Stimulated activated CD4-positive, alpha-beta T cell treated with anti-CD3 and anti-CD28 coated beads, Interleukin-4, amount 100 ng/mL, for 4 hours (primary cell): ENCODE data around the gene DIAPH2.

ENCODE experiments used
- DNase-seq, 2 experiments: peaks; one replicate each; pipeline ENCODE4 v3.0.0-alpha.2; 2020

DIAPH2 gene

GRCh38 chrX:96982161-96982560 is 297.5 kb downstream of the DIAPH2 start:
- DNase-seq: no peak

GRCh38 chrX:96984538-96984937 is 299.9 kb downstream of the DIAPH2 start:
- no peak for DNase-seq

GRCh38 chrX:96985046-96985445 is 300.4 kb downstream of the DIAPH2 start:
- DNase-seq: no peak

- DNase-seq: no peak
Measured at GRCh38 chrX:96987228-96987627, 302.6 kb downstream of the DIAPH2 start.

- DNase-seq: no peak
Measured at GRCh38 chrX:96989830-96990571, 305.4 kb downstream of the DIAPH2 start.

GRCh38 chrX:96994093-96994492 is 309.5 kb downstream of the DIAPH2 start:
- no peak for DNase-seq

- DNase-seq: no peak
Measured at GRCh38 chrX:96997196-96997595, 312.6 kb downstream of the DIAPH2 start.

GRCh38 chrX:97000682-97001368 is 316.2 kb downstream of the DIAPH2 start:
- no peak for DNase-seq

GRCh38 chrX:97006167-97006566 is 321.5 kb downstream of the DIAPH2 start:
- DNase-seq: no peak

GRCh38 chrX:97009391-97009790 is 324.7 kb downstream of the DIAPH2 start:
- no peak for DNase-seq

GRCh38 chrX:97011540-97011939 is 326.9 kb downstream of the DIAPH2 start:
- DNase-seq: no peak

GRCh38 chrX:97016106-97016505 is 331.5 kb downstream of the DIAPH2 start:
- DNase-seq: no peak

GRCh38 chrX:97021680-97022079 is 337.0 kb downstream of the DIAPH2 start:
- DNase-seq: no peak

- DNase-seq: no peak
Measured at GRCh38 chrX:97026406-97026805, 341.8 kb downstream of the DIAPH2 start.

- DNase-seq: no peak
Measured at GRCh38 chrX:97027384-97027922, 342.8 kb downstream of the DIAPH2 start.

- no peak for DNase-seq
Measured at GRCh38 chrX:97030463-97030862, 345.8 kb downstream of the DIAPH2 start.

GRCh38 chrX:97030947-97031346 is 346.3 kb downstream of the DIAPH2 start:
- DNase-seq: no peak

- no peak for DNase-seq
Measured at GRCh38 chrX:97039363-97040029, 354.9 kb downstream of the DIAPH2 start.

- DNase-seq: no peak
Measured at GRCh38 chrX:97045470-97045869, 360.8 kb downstream of the DIAPH2 start.

- no peak for DNase-seq
Measured at GRCh38 chrX:97046867-97047266, 362.2 kb downstream of the DIAPH2 start.

GRCh38 chrX:97050392-97050791 is 365.8 kb downstream of the DIAPH2 start:
- DNase-seq: no peak

- DNase-seq: no peak
Measured at GRCh38 chrX:97057349-97057909, 372.8 kb downstream of the DIAPH2 start.

GRCh38 chrX:97060020-97060419 is 375.4 kb downstream of the DIAPH2 start:
- DNase-seq: no peak
